Neural progenitor cell (in vitro differentiated cells): ENCODE measurements around the gene SCN1A.

Experiments
- EZH2 ChIP-seq: fragments of 200-600 bp; sonication (generic); IDR thresholded peaks from 2 replicates; pipeline ENCODE4 v1.6.1; 2017; ENCODE audit warnings: antibody characterized with exemption, mild to moderate bottlenecking, moderate library complexity
- EZH2phosphoT487 ChIP-seq: fragments of 200-600 bp; sonication (generic); IDR thresholded peaks from 2 replicates; pipeline ENCODE4 v1.6.1; 2017; ENCODE audit warnings: antibody characterized with exemption
- TF ChIP-seq, protein P1 (sequence below): fragments of 200-600 bp; sonication (generic); IDR thresholded peaks from 2 replicates; pipeline ENCODE4 v1.5.1; 2017; ENCODE audit warnings: antibody characterized with exemption, mild to moderate bottlenecking

DNA sequence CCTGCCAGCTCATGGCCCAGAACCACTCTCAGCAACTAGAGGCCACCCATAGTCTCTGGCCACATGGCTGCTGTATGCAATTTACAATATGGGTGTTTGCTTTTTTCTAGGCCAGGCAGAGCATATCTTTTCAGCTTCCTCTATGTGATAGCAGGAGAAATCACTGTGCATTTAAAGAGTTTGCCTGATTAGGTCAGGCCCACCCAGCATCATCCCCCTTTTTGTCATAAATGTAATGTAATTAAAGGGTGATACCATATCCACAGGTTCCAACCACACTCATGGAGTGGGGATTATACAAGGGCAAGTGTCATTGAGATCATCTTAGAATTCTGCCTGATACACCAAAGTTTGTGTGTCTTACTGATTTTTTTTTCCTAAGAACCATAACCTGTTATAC lies 102.5 kb downstream of the SCN1A start:
- TF ChIP-seq, protein P1, sequence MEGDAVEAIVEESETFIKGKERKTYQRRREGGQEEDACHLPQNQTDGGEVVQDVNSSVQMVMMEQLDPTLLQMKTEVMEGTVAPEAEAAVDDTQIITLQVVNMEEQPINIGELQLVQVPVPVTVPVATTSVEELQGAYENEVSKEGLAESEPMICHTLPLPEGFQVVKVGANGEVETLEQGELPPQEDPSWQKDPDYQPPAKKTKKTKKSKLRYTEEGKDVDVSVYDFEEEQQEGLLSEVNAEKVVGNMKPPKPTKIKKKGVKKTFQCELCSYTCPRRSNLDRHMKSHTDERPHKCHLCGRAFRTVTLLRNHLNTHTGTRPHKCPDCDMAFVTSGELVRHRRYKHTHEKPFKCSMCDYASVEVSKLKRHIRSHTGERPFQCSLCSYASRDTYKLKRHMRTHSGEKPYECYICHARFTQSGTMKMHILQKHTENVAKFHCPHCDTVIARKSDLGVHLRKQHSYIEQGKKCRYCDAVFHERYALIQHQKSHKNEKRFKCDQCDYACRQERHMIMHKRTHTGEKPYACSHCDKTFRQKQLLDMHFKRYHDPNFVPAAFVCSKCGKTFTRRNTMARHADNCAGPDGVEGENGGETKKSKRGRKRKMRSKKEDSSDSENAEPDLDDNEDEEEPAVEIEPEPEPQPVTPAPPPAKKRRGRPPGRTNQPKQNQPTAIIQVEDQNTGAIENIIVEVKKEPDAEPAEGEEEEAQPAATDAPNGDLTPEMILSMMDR, result no peak
- TF ChIP-seq EZH2phosphoT487, result no peak
- TF ChIP-seq EZH2, result no peak
